ENCODE data around the gene DMRTA1.

- TF ChIP-seq CTCF (IDR thresholded peaks at IDR 0.05), result no peak
- no peak for TF ChIP-seq POLR2A (IDR thresholded peaks at IDR 0.05)
These were observed 32.7 kb upstream of the DMRTA1 start for GRCh38 chr9:22413884-22414283.

Data from uterus (tissue), 2 donors.